ENCODE measurements around the gene SLC1A7.

SLC1A7 gene

GRCh38 chr1:53122201-53122885 is 20.1 kb downstream of the SLC1A7 start:
- no peak overlapping the region for H3K4me2 ChIP-seq (ENCODE audit: low read length)
- no peak overlapping the region for H3K4me3 ChIP-seq (ENCODE audit: low read length)
- no peaks in the 10 kb centered on the region for H3F3A ChIP-seq (ENCODE audit: control insufficient read depth, insufficient read depth)
- H4K20me1 ChIP-seq (ENCODE audit: control insufficient read depth, insufficient read depth, low read depth, low read length), result no peaks in the 10 kb centered on the region
- no peaks in the 10 kb centered on the region for H3K36me3 ChIP-seq (ENCODE audit: control insufficient read depth, low read length)
- TF ChIP-seq EZH2phosphoT487 (IDR thresholded peaks at IDR 0.05; ENCODE audit: borderline replicate concordance, low read length), result no peak
- TF ChIP-seq, protein P1, sequence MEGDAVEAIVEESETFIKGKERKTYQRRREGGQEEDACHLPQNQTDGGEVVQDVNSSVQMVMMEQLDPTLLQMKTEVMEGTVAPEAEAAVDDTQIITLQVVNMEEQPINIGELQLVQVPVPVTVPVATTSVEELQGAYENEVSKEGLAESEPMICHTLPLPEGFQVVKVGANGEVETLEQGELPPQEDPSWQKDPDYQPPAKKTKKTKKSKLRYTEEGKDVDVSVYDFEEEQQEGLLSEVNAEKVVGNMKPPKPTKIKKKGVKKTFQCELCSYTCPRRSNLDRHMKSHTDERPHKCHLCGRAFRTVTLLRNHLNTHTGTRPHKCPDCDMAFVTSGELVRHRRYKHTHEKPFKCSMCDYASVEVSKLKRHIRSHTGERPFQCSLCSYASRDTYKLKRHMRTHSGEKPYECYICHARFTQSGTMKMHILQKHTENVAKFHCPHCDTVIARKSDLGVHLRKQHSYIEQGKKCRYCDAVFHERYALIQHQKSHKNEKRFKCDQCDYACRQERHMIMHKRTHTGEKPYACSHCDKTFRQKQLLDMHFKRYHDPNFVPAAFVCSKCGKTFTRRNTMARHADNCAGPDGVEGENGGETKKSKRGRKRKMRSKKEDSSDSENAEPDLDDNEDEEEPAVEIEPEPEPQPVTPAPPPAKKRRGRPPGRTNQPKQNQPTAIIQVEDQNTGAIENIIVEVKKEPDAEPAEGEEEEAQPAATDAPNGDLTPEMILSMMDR (IDR thresholded peaks at IDR 0.05; ENCODE audit: low read depth, low read length, poor library complexity, severe bottlenecking), result no peak
- no peaks in the 10 kb centered on the region for H3K9me3 ChIP-seq (ENCODE audit: control insufficient read depth, insufficient read depth, low read length)
- H3K4me1 ChIP-seq (ENCODE audit: control insufficient read depth, low read length), result no peaks in the 10 kb centered on the region
- H3K79me2 ChIP-seq (ENCODE audit: control insufficient read depth, low read length), result no peaks in the 10 kb centered on the region
- H3K9me2 ChIP-seq (replicated peaks; ENCODE audit: control insufficient read depth, low read length), result no peaks in the 10 kb centered on the region
- H3K27me3 ChIP-seq (ENCODE audit: control insufficient read depth, low read length), result 0 out of 2 replicates have a peak, but pooled peaks cover 2% of the 10 kb centered on the region
- H3K27ac ChIP-seq (ENCODE audit: low read depth, low read length), result no peak overlapping the region

DNA sequence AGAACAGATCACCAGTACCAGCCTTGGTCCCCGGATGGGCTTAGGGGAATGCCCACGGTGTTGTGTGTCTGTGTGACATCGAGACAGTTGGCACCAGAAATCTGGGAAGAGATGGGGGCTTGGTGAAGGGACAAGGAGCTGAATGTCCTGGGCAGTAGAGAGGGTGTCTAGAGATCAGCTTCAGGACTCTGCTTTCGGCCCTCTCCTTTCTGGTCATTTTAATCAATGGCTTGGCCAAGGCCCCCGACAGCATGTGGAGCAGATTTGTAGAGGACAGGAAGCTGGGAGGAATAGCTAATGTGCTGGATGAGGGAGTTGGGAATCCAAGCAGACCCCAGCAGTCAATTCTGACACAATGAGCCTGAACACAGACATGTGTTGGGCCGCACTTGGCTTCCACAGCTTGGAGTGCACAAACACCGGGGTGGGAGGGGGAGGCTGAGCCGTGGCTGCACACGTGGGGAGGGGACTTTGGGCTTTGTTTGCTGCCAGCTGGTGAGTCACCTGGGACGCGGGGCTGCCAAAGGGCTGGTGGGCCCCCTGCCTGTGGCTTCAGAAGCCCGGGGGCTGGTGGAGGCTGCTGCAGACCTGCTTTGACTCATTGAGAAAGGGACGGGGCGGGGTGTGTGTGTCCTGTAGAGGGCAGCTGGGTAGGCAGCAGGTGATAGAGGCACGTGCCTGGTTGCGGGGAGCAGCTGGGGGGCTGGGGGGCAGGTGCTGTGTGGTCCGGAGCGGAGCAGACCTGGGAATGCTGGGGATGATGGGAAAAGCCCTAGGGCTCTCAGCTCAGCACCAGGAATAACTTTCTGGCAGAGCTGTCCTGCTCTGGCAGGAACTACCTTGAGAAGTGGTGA is 20.9 kb downstream of the SLC1A7 start:
- no peaks in the 10 kb centered on the region for H3K79me2 ChIP-seq (ENCODE audit: control insufficient read depth, low read length)
- H3K27me3 ChIP-seq (ENCODE audit: control insufficient read depth, low read length), result 0 out of 2 replicates have a peak, but pooled peaks cover 2% of the 10 kb centered on the region
- H3F3A ChIP-seq (ENCODE audit: control insufficient read depth, insufficient read depth), result no peaks in the 10 kb centered on the region
- no peak overlapping the region for H3K4me2 ChIP-seq (ENCODE audit: low read length)
- no peaks in the 10 kb centered on the region for H3K9me2 ChIP-seq (replicated peaks; ENCODE audit: control insufficient read depth, low read length)
- no peaks in the 10 kb centered on the region for H3K36me3 ChIP-seq (ENCODE audit: control insufficient read depth, low read length)
- no peak for TF ChIP-seq EZH2phosphoT487 (IDR thresholded peaks at IDR 0.05; ENCODE audit: borderline replicate concordance, low read length)
- TF ChIP-seq, protein P1 (IDR thresholded peaks at IDR 0.05; ENCODE audit: low read depth, low read length, poor library complexity, severe bottlenecking), result no peak
- no peak overlapping the region for H3K27ac ChIP-seq (ENCODE audit: low read depth, low read length)
- H4K20me1 ChIP-seq (ENCODE audit: control insufficient read depth, insufficient read depth, low read depth, low read length), result no peaks in the 10 kb centered on the region
- H3K4me1 ChIP-seq (ENCODE audit: control insufficient read depth, low read length), result no peaks in the 10 kb centered on the region
- no peak overlapping the region for H3K4me3 ChIP-seq (ENCODE audit: low read length)
- H3K9me3 ChIP-seq (ENCODE audit: control insufficient read depth, insufficient read depth, low read length), result no peaks in the 10 kb centered on the region

DNA sequence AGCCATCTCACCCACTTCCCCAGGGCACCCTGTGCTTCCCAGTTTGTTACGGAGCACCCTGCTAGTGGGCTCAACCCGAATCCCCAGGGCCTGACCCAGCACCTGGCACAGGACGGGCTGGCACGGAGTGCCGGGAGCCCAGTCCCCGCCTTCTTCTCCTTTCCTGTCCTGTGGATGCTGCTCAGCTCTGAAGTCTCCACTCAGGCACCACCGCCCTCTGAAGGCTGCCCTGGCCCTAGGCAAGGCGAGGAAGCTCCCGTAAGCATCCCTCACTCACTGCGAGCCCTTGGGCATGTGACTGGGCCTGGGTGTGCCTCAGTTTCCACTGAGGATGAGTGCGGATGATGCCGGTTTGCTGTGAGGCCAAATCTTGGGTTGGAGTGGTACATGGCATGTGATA is 21.8 kb downstream of the SLC1A7 start:
- Histone ChIP-seq H3K79me2 (ENCODE audit: control insufficient read depth, low read length) (no peaks in the 10 kb centered on the region), H3F3A (ENCODE audit: control insufficient read depth, insufficient read depth) (no peaks in the 10 kb centered on the region), H3K27ac (ENCODE audit: low read depth, low read length) (no peak overlapping the region), H3K4me2 (ENCODE audit: low read length) (no peak overlapping the region), H3K9me2 (replicated peaks; ENCODE audit: control insufficient read depth, low read length) (no peaks in the 10 kb centered on the region), H3K36me3 (ENCODE audit: control insufficient read depth, low read length) (no peaks in the 10 kb centered on the region), H3K9me3 (ENCODE audit: control insufficient read depth, insufficient read depth, low read length) (no peaks in the 10 kb centered on the region), H3K4me3 (ENCODE audit: low read length) (no peak overlapping the region), H3K27me3 (ENCODE audit: control insufficient read depth, low read length) (0 out of 2 replicates have a peak, but pooled peaks cover 2% of the 10 kb centered on the region), H3K4me1 (ENCODE audit: control insufficient read depth, low read length) (no peaks in the 10 kb centered on the region), H4K20me1 (ENCODE audit: control insufficient read depth, insufficient read depth, low read depth, low read length) (no peaks in the 10 kb centered on the region)
- TF ChIP-seq EZH2phosphoT487 (IDR thresholded peaks at IDR 0.05; ENCODE audit: borderline replicate concordance, low read length), result no peak

GRCh38 chr1:53117836-53118235 is 24.6 kb downstream of the SLC1A7 start:
- H4K20me1 ChIP-seq (ENCODE audit: control insufficient read depth, insufficient read depth, low read depth, low read length), result no peaks in the 10 kb centered on the region
- no peak overlapping the region for H3K27ac ChIP-seq (ENCODE audit: low read depth, low read length)
- H3K4me3 ChIP-seq (ENCODE audit: low read length), result no peak overlapping the region
- H3K9me3 ChIP-seq (ENCODE audit: control insufficient read depth, insufficient read depth, low read length), result no peaks in the 10 kb centered on the region
- H3K4me1 ChIP-seq (ENCODE audit: control insufficient read depth, low read length), result no peaks in the 10 kb centered on the region
- H3K36me3 ChIP-seq (ENCODE audit: control insufficient read depth, low read length), result no peaks in the 10 kb centered on the region
- H3F3A ChIP-seq (ENCODE audit: control insufficient read depth, insufficient read depth), result no peaks in the 10 kb centered on the region
- H3K9me2 ChIP-seq (replicated peaks; ENCODE audit: control insufficient read depth, low read length), result no peaks in the 10 kb centered on the region
- no peaks in the 10 kb centered on the region for H3K27me3 ChIP-seq (ENCODE audit: control insufficient read depth, low read length)
- no peak overlapping the region for H3K4me2 ChIP-seq (ENCODE audit: low read length)
- no peak for TF ChIP-seq EZH2phosphoT487 (IDR thresholded peaks at IDR 0.05; ENCODE audit: borderline replicate concordance, low read length)
- TF ChIP-seq, protein P1 (IDR thresholded peaks at IDR 0.05; ENCODE audit: low read depth, low read length, poor library complexity, severe bottlenecking), result no peak
- no peaks in the 10 kb centered on the region for H3K79me2 ChIP-seq (ENCODE audit: control insufficient read depth, low read length)
